Measurements from ENCODE around the gene TTLL9.

DNA sequence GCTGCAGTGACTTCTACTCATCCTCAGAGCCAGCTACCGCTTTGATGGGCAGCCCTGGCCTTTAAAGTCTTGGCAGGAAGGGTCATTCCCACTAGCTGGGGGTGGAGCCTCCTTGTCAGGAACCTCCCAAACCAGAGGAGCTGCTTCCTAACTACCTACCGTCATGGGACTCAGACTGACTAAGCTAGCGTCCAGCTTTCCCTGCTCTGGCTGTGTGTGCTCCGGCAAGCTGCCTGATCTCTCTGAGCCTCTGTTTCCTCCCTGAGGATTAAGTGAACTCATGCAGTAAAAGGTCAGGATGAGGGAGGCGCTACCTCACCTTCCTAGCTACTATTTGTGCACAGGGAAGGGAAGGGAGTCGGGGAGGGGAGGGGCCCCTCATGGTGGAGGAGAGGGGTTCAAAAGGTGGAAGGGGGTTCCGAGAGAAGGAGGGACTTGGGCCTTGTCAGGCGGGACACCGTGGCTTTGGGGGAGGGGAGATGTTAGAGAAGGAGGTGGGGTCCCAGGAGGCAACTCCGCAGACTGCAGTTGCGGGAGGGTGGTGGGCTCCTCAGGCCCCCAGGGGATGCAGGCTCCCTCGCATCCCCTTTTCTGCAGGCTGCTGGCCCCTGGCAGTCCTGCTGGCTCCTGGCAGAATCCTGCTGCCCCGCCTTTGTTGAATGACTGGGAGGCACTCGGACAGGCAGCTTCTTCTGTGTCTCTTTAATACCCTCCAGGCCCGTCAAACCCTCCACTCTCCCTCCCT is 9.9 kb upstream of the TTLL9 start:
- no peak for TF ChIP-seq ZFP3 (CRISPR knock-in tag; IDR thresholded peaks at IDR 0.05)
- TF ChIP-seq, protein P1, sequence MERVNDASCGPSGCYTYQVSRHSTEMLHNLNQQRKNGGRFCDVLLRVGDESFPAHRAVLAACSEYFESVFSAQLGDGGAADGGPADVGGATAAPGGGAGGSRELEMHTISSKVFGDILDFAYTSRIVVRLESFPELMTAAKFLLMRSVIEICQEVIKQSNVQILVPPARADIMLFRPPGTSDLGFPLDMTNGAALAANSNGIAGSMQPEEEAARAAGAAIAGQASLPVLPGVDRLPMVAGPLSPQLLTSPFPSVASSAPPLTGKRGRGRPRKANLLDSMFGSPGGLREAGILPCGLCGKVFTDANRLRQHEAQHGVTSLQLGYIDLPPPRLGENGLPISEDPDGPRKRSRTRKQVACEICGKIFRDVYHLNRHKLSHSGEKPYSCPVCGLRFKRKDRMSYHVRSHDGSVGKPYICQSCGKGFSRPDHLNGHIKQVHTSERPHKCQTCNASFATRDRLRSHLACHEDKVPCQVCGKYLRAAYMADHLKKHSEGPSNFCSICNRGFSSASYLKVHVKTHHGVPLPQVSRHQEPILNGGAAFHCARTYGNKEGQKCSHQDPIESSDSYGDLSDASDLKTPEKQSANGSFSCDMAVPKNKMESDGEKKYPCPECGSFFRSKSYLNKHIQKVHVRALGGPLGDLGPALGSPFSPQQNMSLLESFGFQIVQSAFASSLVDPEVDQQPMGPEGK (CRISPR knock-in tag; IDR thresholded peaks at IDR 0.05; ENCODE audit: borderline replicate concordance) = no peak
- TF ChIP-seq ZNF8 (CRISPR knock-in tag; IDR thresholded peaks at IDR 0.05) = no peak
- no peak for TF ChIP-seq ESRRG (CRISPR knock-in tag; IDR thresholded peaks at IDR 0.05)
- no peak for TF ChIP-seq POU6F1 (CRISPR knock-in tag; IDR thresholded peaks at IDR 0.05; ENCODE audit: borderline replicate concordance, low read depth)
- no peak for TF ChIP-seq ZNF70 (CRISPR knock-in tag; IDR thresholded peaks at IDR 0.05)
- TF ChIP-seq SNAI2 (CRISPR knock-in tag; IDR thresholded peaks at IDR 0.05) = no peak
- no peak for TF ChIP-seq CSRNP3 (CRISPR knock-in tag; IDR thresholded peaks at IDR 0.05)
- TF ChIP-seq ZFP30 (CRISPR knock-in tag; IDR thresholded peaks at IDR 0.05) = no peak
- no peak for TF ChIP-seq BACH2 (CRISPR knock-in tag; IDR thresholded peaks at IDR 0.05; ENCODE audit: borderline replicate concordance)
- TF ChIP-seq GLIS3 (CRISPR knock-in tag; IDR thresholded peaks at IDR 0.05) = no peak
- no peak for TF ChIP-seq PPARA (CRISPR knock-in tag; IDR thresholded peaks at IDR 0.05; ENCODE audit: borderline replicate concordance)
